ENCODE results near the gene FILIP1L.

- no peak for TF ChIP-seq EZH2 (IDR thresholded peaks at IDR 0.05)
- no peak for TF ChIP-seq CTCF (IDR thresholded peaks at IDR 0.05)
- TF ChIP-seq EZH2phosphoT487 (IDR thresholded peaks at IDR 0.05): no peak
These were observed 297.3 kb downstream of the FILIP1L start for GRCh38 chr3:99817047-99817436.
